Naive thymus-derived CD4-positive, alpha-beta T cell (primary cell): Measurements from ENCODE around the gene CDH4. TPM values are rescaled to one million over a fixed set of nuclear protein-coding genes. Genes with fewer than 3 reads are reported as not detected.

ENCODE experiments used
- ATAC-seq: fragments of 150-1000 bp; cut with Tn5 transposase; 2 replicates; pipeline ENCODE4 v1.10.0; 2021; ENCODE audit warnings: mild to moderate bottlenecking, moderate library complexity
- CTCF ChIA-PET: fragments of 350-600 bp; sonication (Branson Sonifier 250); formaldehyde crosslinking; loops from one replicate; lab custom pipeline; 2021; ENCODE audit warnings: antibody characterized with exemption; lab: Charles Lee
- POLR2A ChIA-PET: fragments of 350-600 bp; sonication (Branson Sonifier 250); formaldehyde crosslinking; loops from one replicate; lab custom pipeline; 2021; ENCODE audit warnings: antibody characterized with exemption, inconsistent platforms; lab: Charles Lee
- DNase-seq, 9 donors: peaks; one replicate each; pipeline versions ENCODE4 v3.0.0 to v3.0.0-alpha.2; 2020 to 2022; ENCODE audit warnings: mixed read lengths in 1 of 9
- H3K27ac ChIP-seq: one replicate; pipeline ENCODE4 v1.7.0; 2013; ENCODE audit warnings: mild to moderate bottlenecking, low read depth, low read length, moderate library complexity
- H3K27me3 ChIP-seq, 2 donors: one replicate each; pipeline ENCODE4 v1.7.0; 2013; ENCODE audit warnings: low read length in 2 of 2, mild to moderate bottlenecking in 2 of 2, moderate library complexity in 2 of 2; ENCODE audit not compliant: control insufficient read depth in 2 of 2, insufficient read depth in 2 of 2
- H3K36me3 ChIP-seq, 3 experiments: 1 replicate in 2 of 3; 2 replicates in 1 of 3; pipeline ENCODE4 v1.7.0; 2013; ENCODE audit warnings: low read length in 3 of 3, mild to moderate bottlenecking in 3 of 3, moderate library complexity in 1 of 3; ENCODE audit not compliant: insufficient read depth in 3 of 3, control insufficient read depth in 2 of 3
- H3K4me1 ChIP-seq, 2 donors: one replicate each; pipeline ENCODE4 v1.7.0; 2013; ENCODE audit warnings: low read length in 2 of 2, mild to moderate bottlenecking in 2 of 2, moderate library complexity in 1 of 2; ENCODE audit not compliant: control insufficient read depth in 2 of 2, insufficient read depth in 2 of 2
- H3K4me3 ChIP-seq: 2 replicates; pipeline ENCODE4 v1.7.0; 2013; ENCODE audit warnings: mild to moderate bottlenecking, low read length
- H3K9me3 ChIP-seq, 3 experiments: 1 replicate in 2 of 3; 2 replicates in 1 of 3; pipeline ENCODE4 v1.7.0; 2013; ENCODE audit warnings: low read length in 3 of 3; ENCODE audit not compliant: control insufficient read depth in 2 of 3
- H3K27ac Mint-ChIP-seq, 9 donors: one replicate each; pipeline ENCODE4 v1.8.0; 2020 to 2022; ENCODE audit warnings: mixed read lengths in 9 of 9, mild to moderate bottlenecking in 8 of 9, moderate library complexity in 5 of 9, inconsistent platforms in 2 of 9
- H3K27me3 Mint-ChIP-seq, 5 donors: one replicate each; pipeline ENCODE4 v1.8.0; 2021 to 2022; ENCODE audit warnings: mixed read lengths in 5 of 5, mild to moderate bottlenecking in 1 of 5
- H3K36me3 Mint-ChIP-seq, 5 donors: one replicate each; pipeline ENCODE4 v1.8.0; 2020 to 2022; ENCODE audit warnings: mixed read lengths in 5 of 5, mild to moderate bottlenecking in 3 of 5, inconsistent platforms in 1 of 5
- H3K4me1 Mint-ChIP-seq, 7 donors: one replicate each; pipeline ENCODE4 v1.8.0; 2020 to 2022; ENCODE audit warnings: mixed read lengths in 7 of 7, mild to moderate bottlenecking in 3 of 7, inconsistent platforms in 1 of 7
- H3K4me3 Mint-ChIP-seq, 10 donors: one replicate each; pipeline ENCODE4 v1.8.0; 2020 to 2022; ENCODE audit warnings: mild to moderate bottlenecking in 10 of 10, mixed read lengths in 10 of 10, moderate library complexity in 6 of 10, inconsistent platforms in 2 of 10
- H3K9me3 Mint-ChIP-seq, 11 donors: one replicate each; pipeline ENCODE4 v1.8.0; 2020 to 2022; ENCODE audit warnings: mixed read lengths in 11 of 11, mild to moderate bottlenecking in 4 of 11, inconsistent platforms in 1 of 11, moderate library complexity in 1 of 11
- intact Hi-C, 2 donors: fragments of 100-400 bp; cut with micrococcal nuclease; formaldehyde crosslinking; loops; one replicate each; pipeline ENCODE4 v1.15.1; 2023
- polyA plus RNA-seq, 2 donors: library from polyadenylated mRNA; unstranded; fragments of 300-500 nt; fragmentation: Illumina TruSeq; gene quantifications; one replicate each; pipeline ENCODE4 v1.2.3, GENCODE V29; 2021
- total RNA-seq, 6 experiments: library from RNA in 5 of 6; stranded (reverse) in 5 of 6; gene quantifications; 1 replicate in 5 of 6; 2 replicates in 1 of 6; pipeline ENCODE4 v1.2.3 and lab custom pipeline; 2021 to 2026

CDH4 gene
- total and polyA plus RNA-seq, 7 experiments from 2014 or later = 0.05 to 0.43 (median 0.14) TPM; not detected in 1

GRCh38 chr20:61725966-61726365, 473.9 kb downstream of the CDH4 start:
- H3K9me3 Mint-ChIP-seq = no peaks in the 10 kb centered on the region
- H3K36me3 Mint-ChIP-seq = no peaks in the 10 kb centered on the region
- ATAC-seq = no peak
- no peak for DNase-seq
- peaks cover 0 to 7% (median 0%) of the 10 kb centered on the region in 3 experiments for H3K9me3 ChIP-seq
- H3K27me3 ChIP-seq = no peaks in the 10 kb centered on the region
- no peak overlapping the region for H3K27ac ChIP-seq
- H3K27me3 Mint-ChIP-seq = peaks cover 0 to 3% (median 0%) of the 10 kb centered on the region in 5 donors
- ChIA-PET CTCF (no interaction called here), POLR2A (no interaction called here)
- no peaks in the 10 kb centered on the region for H3K4me1 ChIP-seq
- intact Hi-C loops = no loop called here
- H3K27ac Mint-ChIP-seq = no peak overlapping the region
- no peak overlapping the region for H3K4me3 Mint-ChIP-seq
- H3K4me3 ChIP-seq = no peak overlapping the region
- no peaks in the 10 kb centered on the region for H3K36me3 ChIP-seq
- H3K4me1 Mint-ChIP-seq = no peaks in the 10 kb centered on the region

GRCh38 chr20:61726979-61727378, 474.9 kb downstream of the CDH4 start:
- ChIA-PET CTCF (no interaction called here), POLR2A (no interaction called here)
- no peaks in the 10 kb centered on the region for H3K9me3 Mint-ChIP-seq
- Histone ChIP-seq H3K36me3 (no peaks in the 10 kb centered on the region), H3K9me3 (peaks cover 0 to 7% (median 0%) of the 10 kb centered on the region in 3 experiments), H3K4me1 (no peaks in the 10 kb centered on the region), H3K27me3 (no peaks in the 10 kb centered on the region), H3K4me3 (no peak overlapping the region), H3K27ac (no peak overlapping the region)
- H3K4me3 Mint-ChIP-seq = no peak overlapping the region
- H3K4me1 Mint-ChIP-seq = no peaks in the 10 kb centered on the region
- no peaks in the 10 kb centered on the region for H3K36me3 Mint-ChIP-seq
- H3K27ac Mint-ChIP-seq = no peak overlapping the region
- H3K27me3 Mint-ChIP-seq = peaks cover 0 to 2% (median 0%) of the 10 kb centered on the region in 5 donors
- ATAC-seq (no peak), DNase-seq (no peak)
- intact Hi-C loops = no loop called here

GRCh38 chr20:61727761-61728160, 475.7 kb downstream of the CDH4 start:
- no peak overlapping the region for H3K27ac Mint-ChIP-seq
- peaks cover 0 to 9% (median 0%) of the 10 kb centered on the region in 5 donors for H3K27me3 Mint-ChIP-seq
- no peak overlapping the region for H3K4me3 ChIP-seq
- no peak overlapping the region for H3K4me3 Mint-ChIP-seq
- H3K4me1 ChIP-seq = no peaks in the 10 kb centered on the region
- H3K27ac ChIP-seq = no peak overlapping the region
- CTCF ChIA-PET = no interaction called here
- H3K36me3 ChIP-seq = no peaks in the 10 kb centered on the region
- peaks cover 0 to 3% (median 0%) of the 10 kb centered on the region in 11 donors for H3K9me3 Mint-ChIP-seq
- intact Hi-C loops = no loop called here
- H3K9me3 ChIP-seq = peaks cover 0 to 7% (median 0%) of the 10 kb centered on the region in 3 experiments
- DNase-seq (no peak), ATAC-seq (no peak)
- no peaks in the 10 kb centered on the region for H3K36me3 Mint-ChIP-seq
- H3K4me1 Mint-ChIP-seq = no peaks in the 10 kb centered on the region
- POLR2A ChIA-PET = no interaction called here
- no peaks in the 10 kb centered on the region for H3K27me3 ChIP-seq

GRCh38 chr20:61728326-61728725, 476.3 kb downstream of the CDH4 start:
- H3K4me1 Mint-ChIP-seq = no peaks in the 10 kb centered on the region
- H3K4me3 ChIP-seq = no peak overlapping the region
- CTCF ChIA-PET = no interaction called here
- peaks cover 0 to 7% (median 0%) of the 10 kb centered on the region in 3 experiments for H3K9me3 ChIP-seq
- H3K27ac Mint-ChIP-seq = no peak overlapping the region
- peaks cover 0 to 3% (median 0%) of the 10 kb centered on the region in 11 donors for H3K9me3 Mint-ChIP-seq
- H3K27me3 Mint-ChIP-seq = peaks cover 0 to 11% (median 0%) of the 10 kb centered on the region in 5 donors
- H3K36me3 ChIP-seq = no peaks in the 10 kb centered on the region
- H3K27ac ChIP-seq = no peak overlapping the region
- H3K4me1 ChIP-seq = no peaks in the 10 kb centered on the region
- H3K27me3 ChIP-seq = no peaks in the 10 kb centered on the region
- DNase-seq = no peak
- no peaks in the 10 kb centered on the region for H3K36me3 Mint-ChIP-seq
- no peak for ATAC-seq
- intact Hi-C loops = no loop called here
- POLR2A ChIA-PET = no interaction called here
- no peak overlapping the region for H3K4me3 Mint-ChIP-seq

GRCh38 chr20:61728786-61729770, 477.0 kb downstream of the CDH4 start:
- DNase-seq (no peak), ATAC-seq (no peak)
- Histone ChIP-seq H3K36me3 (no peaks in the 10 kb centered on the region), H3K4me3 (no peak overlapping the region), H3K27ac (no peak overlapping the region), H3K4me1 (no peaks in the 10 kb centered on the region), H3K27me3 (no peaks in the 10 kb centered on the region), H3K9me3 (peaks cover 0 to 7% (median 0%) of the 10 kb centered on the region in 3 experiments)
- Mint-ChIP-seq H3K36me3 (no peaks in the 10 kb centered on the region), H3K4me3 (no peak overlapping the region), H3K9me3 (peaks cover 0 to 4% (median 0%) of the 10 kb centered on the region in 11 donors), H3K27ac (no peak overlapping the region), H3K4me1 (no peaks in the 10 kb centered on the region), H3K27me3 (peaks cover 0 to 15% (median 0%) of the 10 kb centered on the region in 5 donors)
- POLR2A ChIA-PET = no interaction called here
- intact Hi-C loops = no loop called here
- CTCF ChIA-PET = no interaction called here

- Mint-ChIP-seq H3K27me3 (peaks cover 0 to 20% (median 3%) of the 10 kb centered on the region in 5 donors), H3K36me3 (no peaks in the 10 kb centered on the region), H3K4me1 (no peaks in the 10 kb centered on the region), H3K9me3 (peaks cover 0 to 6% (median 0%) of the 10 kb centered on the region in 11 donors), H3K4me3 (no peak overlapping the region), H3K27ac (no peak overlapping the region)
- POLR2A ChIA-PET = no interaction called here
- Histone ChIP-seq H3K9me3 (peaks cover 0 to 7% (median 0%) of the 10 kb centered on the region in 3 experiments), H3K36me3 (no peaks in the 10 kb centered on the region), H3K4me3 (no peak overlapping the region), H3K27ac (no peak overlapping the region), H3K27me3 (no peaks in the 10 kb centered on the region), H3K4me1 (no peaks in the 10 kb centered on the region)
- CTCF ChIA-PET = no interaction called here
- ATAC-seq (no peak), DNase-seq (no peak)
- intact Hi-C loops = no loop called here
Measured at GRCh38 chr20:61730631-61731362, 478.7 kb downstream of the CDH4 start.
